Stimulated activated CD4-positive, alpha-beta T cell treated with anti-CD3 and anti-CD28 coated beads, Interleukin-12 subunit alpha, Interleukin-12 subunit beta, amount 100 ng/mL, for 24 hours (primary cell): Measurements from ENCODE around the gene ATXN1.

ENCODE experiments used
- DNase-seq, 2 experiments: peaks; one replicate each; pipeline ENCODE4 v3.0.0-alpha.2; 2020; ENCODE audit warnings: low read depth in 2 of 2

Gene ATXN1

DNA sequence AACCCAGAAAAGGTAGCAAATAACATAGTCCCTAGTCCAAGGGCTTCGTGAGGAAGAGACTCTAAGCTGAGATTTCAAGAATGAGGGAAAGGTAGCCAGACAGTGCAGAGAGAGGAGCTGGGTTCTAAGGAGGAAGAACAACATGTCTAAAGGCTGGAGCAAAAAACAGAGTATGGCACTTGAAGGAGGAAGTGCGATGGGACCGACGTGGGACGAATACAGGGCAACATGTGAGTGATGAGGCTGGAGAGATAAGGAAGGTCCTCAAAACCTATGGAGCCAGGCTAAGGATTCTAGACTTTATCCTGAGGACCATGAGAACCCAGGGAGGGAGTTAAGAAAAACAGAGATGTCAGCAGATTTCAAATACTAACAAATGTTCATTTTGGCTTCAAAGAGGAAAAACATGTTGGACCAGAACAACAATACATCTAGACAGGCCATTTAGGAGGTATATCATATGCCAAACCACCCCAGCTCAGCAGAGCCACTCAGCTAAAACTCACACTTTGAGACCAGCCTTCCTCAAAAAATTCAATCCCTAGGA lies 17.5 kb downstream of the ATXN1 start:
- DNase-seq, result no peak

DNA sequence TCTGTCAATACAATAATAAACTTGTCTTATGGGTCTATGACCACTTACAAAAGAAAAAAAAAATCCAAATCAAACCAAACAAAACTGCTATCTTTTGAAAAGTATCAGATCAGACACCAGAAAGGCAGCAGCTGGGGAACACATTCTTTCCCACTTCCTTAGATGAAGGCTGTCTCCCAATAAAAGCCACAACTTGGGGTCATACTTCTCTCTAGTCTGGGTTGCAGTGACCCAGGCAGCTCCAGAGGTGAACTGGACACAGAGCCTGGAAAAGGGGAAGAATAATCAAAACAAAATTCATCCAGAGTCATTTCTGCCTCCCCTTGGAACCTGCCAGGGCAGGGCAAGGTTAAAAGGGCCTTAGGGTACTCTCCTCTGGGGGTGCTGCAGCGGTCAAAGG lies 19.1 kb downstream of the ATXN1 start:
- DNase-seq, result no peak

DNA sequence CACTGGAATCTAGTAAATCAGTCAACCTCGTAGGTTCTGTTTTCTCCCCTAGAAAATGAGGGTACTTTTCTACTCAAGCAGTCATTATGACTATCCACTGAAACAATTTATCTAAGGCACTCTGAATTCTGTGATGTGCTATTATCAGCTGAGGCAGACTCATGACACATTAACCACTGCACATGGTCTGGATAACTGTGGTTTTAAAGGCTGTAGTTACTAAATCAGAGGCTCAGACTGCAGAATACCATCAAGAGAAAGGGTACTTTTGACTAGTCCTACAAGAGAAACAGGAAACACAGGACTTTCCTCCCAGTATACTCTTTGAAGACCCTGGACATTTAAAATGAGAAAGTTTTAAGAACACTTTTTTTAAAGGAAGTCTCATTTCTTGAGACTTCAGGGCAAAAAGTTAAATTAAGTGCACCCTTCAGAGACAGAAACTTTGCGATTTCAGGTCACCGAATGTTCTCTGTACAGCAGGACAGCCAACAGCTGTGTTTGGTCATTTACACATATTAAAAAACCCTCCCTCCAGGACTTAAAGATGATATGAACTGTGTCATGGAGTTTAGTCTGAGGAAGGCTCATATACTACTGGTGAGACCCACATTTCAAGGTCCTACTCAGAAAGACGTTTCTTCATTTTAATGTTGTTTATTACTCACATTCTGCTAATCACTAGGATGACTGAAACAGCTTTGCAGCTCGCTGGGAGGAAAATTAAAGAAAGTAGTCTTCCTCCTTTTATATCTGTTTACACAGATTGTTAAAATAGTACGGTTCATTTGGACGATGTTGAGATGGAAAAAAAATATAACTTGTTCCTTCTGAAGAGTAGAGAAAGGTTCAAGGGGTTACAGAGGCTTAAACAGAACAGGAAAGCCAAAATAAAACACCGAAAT lies 19.9 kb downstream of the ATXN1 start:
- no peak for DNase-seq

DNA sequence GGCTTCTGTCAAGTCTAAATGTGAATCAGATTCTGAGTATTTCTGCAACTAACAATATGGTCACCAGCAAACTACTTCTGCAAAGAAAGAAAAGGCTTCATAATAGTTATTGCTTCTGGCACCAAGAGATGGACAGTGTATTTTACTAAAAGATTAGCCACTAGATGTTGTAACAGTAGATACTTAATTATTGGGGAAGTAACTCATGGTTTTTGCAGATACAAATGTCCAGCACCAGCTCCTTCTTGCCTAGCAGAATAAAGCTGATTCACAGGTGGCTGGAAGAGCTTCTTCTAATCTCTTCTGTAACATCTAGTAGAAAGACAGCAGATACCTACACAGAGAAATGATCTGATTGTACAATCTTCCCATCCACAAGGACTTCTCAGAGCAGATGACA lies 21.2 kb downstream of the ATXN1 start:
- DNase-seq, result no peak

DNA sequence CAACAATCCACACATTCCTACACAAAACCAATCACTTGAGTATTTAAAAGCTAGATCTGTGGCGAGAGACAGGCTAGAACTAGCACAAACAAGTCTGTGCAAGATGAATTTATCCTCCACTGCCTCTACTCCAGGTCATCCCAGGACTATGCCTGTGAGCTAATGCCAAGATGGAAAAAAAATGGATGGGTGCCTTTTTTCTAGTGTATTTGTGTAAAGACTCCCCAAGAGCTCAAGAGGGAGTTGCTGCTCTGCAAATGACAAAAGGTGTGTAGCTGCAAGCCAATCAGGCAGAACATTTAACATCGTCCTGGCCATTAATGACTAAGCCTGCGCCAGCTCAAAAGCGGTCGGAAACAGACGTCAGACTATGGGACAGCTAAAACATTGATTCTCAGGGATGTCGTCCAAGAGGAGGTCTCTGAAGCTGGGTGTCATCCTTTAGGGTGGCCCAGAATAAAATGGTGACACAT lies 21.9 kb downstream of the ATXN1 start:
- DNase-seq, result no peak

DNA sequence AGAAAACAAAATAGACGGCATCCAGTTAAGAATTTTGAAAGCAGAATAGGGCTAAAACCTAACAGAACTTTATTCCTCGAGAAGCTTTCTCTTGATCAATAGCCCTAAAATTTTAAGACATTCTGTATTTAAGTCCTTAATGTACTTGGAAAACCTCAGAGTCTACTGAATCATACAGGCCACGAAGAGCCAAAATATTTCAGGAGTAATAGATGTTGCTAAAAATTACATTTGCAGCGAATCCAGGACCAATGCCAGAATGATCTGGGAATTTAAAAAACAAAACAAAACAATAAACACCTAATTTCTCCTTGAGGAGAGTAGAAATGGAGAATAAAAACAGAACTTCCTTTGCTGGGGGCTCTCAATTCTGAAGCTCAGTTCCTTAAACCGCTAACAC lies 23.3 kb downstream of the ATXN1 start:
- no peak for DNase-seq

DNA sequence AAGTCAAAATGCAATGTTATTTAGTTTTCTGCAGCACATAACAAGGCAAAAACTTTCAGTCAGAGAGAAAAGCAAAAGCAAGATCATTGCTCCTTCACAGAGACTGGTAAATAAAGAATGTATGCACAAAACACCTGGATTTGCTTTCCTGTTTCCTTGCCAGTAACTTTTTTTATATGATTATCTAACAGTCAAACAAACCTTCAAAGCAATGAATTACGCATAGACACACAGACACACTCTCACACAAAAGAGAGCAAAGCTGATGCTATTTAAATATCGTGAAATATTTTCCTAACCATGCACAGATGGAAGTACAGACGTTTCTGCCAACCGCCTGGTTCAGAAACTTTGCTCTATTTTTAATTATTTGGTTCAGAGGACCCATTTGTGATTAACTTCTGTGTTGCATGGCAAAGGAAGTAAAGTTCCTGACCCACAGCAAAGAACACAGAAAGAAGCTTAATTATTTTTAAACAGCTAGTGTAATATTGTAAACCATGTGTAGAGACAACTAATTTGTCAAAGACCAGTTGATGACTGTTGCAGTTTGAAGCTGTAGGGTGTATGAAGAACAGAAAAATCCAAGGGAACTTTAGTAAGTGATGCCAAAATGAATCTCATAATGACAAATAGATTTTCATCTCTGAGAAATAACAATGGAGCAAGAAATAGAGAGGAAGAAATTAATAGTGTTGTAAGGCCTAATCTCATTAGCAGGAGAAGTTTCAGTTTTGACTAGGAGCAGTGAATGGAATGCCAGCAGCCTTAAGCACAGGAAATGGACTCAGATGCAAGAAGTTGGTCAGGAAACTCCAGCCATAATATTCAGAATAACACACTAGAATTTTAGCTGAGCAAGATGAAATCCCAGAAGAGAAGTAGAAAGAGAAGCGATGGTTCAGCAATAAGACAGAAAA lies 24.1 kb downstream of the ATXN1 start:
- no peak for DNase-seq

DNA sequence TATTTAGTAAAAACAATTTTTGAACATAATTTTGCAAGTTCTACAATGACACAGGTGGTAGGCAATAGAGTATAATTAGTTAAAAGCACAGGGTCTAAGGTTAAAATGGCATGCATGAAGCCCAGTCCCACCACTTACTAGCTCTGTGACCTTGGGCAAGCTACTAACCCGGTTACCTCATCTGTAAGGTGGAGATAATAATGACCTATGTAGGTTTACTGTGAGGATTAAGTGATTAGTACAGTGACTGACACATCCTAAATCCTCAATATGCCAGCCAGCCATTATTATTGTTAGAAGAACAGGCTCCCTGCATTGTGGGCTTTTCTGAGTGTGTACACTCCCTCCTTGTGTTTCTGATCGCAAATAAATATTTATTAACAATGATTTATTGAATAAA lies 26.2 kb downstream of the ATXN1 start:
- no peak for DNase-seq

DNA sequence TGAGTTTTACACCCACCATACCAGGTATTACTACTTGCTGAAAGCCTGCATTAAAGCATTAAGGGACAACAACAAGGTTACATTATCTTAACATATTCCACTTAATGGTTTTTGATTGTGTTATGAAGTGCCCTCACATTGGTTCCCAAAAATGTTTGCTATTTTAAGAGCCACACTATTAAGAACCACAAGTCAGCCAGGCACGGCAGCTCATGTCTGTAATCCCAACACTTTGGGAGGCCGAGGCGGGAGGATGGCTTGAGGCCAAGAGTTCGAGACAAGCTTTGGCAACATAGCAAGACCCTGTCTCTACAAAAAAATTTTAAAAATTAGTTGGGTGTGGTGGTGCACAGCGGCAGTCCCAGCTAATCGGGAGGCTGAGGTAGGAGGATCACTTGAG lies 28.2 kb downstream of the ATXN1 start:
- no peak for DNase-seq

DNA sequence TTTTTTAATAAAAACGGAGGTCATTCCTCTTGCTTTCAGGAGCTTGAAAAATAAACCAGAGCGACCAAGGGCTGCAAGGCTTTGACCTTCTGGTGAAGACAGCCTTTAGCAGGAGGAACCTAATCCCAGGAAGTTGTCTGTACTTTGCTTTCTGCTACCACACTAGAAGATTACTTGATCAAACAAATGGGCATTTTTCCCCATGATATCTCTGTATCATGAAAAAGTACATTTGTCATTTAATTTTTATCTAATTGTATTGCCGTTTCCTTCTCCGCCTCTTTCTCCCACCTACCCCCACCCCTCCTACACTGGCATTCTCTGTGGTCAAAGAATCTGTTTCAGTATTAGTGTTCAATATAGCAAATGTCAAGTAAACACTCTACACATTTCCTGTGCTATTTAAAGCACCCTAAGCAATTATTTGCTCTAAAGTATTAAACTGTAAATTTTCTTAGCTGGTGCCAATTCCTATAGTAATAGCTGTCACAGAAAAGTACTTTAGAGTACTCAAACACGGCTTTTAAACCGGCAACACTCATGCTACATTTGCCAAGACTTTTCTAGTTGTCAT lies 29.7 kb downstream of the ATXN1 start:
- DNase-seq, result peak in 1 of 2 experiments; percentile 22

DNA sequence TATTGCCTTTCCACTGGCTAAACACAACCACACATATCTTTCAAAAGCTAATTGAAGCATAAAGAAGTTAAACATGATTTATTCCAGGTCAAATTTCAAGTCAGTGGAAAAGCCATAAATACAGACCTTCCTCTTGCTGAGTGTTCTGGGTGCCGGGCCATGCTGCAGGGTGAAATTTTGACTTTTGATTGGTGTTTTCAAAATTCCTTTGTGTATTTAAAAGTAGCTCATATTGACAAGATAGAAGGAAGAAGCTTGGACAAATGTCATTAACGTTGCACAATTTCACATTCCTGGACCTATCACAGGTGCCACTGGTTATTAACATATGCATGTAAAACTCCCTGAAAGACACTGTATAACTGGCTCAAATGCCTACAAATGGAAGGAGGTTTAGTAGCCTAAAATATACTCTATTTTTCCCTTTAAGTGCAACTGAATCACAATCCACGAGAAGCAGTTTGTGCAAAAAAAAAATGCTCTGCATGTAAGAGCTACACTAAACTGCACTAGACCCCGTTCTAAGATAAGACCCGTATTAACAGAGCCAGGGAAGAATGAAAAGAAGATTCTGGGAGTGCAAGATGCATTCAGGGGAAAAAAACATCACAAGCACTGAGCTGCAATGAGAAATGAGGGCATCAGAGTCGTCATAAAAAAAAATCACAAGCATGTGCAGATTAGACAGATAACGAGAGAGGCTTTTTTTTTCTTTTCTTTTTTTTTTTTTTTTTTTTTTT lies 30.4 kb downstream of the ATXN1 start:
- DNase-seq, result no peak

DNA sequence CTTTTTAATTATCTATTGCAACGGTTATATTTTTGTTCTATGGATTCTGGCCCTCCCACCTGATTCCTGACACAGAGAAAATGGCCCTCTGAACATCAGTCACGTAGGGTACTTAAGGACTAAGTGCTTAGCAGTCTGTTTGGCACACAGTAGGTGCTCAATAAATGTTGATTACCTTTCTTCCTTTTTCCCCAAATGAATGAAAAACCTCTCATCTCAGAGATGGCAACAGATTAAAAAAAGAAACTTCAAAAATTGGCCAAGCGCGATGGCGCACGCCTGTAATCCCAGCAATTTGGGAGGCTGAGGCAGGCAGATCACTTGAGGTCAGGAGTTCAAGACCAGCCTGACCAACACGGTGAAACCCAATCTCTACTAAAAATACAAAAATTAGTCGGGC lies 31.5 kb downstream of the ATXN1 start:
- no peak for DNase-seq

DNA sequence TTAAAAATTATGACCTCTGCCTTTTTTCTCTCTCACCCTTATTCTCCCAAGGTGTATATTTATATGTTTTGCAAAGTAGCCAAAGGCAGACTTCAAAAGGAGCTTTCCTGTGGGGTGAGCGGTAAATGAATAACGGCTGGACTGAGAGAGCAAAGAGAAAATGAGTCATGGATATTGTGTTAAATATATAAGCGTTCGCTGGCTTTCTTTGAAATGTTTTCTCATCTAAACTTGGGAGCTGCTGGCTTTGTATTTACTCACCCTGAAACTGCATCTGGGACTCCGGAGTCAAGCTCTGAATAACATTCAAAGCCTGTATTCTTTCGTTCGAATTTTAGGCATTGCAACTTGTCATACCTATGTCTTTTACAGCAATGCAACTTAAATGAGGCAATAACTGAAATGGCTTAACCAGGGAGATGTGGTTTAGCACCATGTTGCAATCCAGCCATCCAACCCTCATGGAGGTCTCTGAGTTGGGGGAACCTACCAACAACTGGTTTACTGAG lies 32.0 kb downstream of the ATXN1 start:
- DNase-seq, result no peak

DNA sequence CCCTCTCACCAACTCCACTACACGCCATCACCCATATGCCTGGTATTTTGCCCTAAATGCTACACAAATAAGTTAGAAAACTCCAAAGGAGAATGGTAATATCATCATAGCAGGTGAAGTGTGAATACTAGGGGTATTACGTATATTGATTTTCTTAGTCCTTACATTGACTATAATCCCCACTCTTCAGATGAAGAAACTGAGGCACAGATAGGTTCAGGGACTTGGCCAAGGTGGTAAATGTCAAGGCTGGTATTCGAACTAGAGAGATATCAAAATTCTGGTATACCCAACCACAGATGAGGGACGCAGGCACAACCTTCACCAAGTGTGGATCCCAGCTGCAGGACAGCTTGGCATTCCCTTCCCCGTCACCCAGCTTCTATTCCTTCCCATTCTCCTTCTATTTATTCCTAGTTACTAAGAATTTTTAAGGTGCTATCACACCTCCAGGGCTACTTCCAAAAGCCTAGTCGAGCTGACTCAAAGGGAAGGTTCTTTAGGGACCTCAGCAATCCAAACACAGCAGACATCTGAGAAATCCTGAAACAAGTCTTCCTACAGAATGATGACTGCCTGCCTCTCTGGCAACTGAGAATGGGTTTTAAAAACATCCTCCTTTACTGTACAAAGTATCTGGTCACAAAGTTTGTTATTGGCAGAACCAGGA lies 32.6 kb downstream of the ATXN1 start:
- DNase-seq, result no peak

DNA sequence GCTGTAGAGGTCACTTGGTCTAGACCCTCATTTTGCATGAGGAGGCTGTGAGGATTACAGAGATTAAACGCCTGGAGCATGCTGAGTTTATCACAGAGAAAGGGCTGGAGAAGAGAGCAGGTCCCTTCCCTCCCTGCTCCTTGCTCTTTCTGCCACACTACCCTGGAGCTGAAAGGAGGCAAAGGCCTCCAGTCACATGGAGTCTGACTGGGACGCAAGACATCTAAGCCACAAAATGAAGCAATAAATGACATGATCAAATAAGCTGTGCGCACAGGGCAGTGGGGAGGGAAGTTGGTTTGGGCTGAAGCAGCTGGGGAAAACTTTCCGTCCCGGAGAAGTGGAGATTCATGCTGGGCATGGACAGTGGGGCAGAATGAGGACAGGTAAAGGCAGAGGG lies 33.3 kb downstream of the ATXN1 start:
- no peak for DNase-seq

DNA sequence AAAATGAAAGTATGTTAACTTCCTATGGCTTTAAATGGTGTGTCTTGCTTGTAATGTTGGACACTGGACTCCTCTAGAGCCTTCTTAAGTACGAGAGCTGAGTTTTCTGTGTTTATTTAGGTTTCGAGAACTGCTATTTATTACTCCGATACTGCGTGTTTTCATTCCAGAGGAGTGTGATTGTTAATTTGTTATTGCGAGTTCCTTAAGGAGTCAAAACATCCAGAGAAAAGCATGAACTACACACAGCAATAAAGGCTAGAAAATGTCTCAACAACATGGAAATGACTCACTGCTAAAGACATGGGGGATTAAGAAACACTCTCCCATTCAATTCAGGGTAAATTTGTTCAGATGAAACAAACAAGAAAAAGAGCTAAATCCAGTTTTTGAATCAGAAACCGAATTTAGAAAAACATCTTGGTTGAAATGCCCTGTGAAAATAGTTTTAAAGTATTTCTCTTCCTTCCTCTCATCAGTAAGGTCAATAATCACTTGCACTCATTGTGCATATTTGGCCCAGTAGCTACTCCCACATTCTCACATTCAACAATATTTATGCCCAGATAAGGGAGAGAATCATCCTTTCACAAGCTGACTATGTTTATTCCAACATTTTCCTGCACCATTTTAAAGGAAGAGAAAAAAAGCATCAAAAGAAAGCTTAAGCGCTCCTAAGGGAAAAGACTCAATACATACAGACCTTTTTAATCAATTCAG lies 36.0 kb downstream of the ATXN1 start:
- no peak for DNase-seq

DNA sequence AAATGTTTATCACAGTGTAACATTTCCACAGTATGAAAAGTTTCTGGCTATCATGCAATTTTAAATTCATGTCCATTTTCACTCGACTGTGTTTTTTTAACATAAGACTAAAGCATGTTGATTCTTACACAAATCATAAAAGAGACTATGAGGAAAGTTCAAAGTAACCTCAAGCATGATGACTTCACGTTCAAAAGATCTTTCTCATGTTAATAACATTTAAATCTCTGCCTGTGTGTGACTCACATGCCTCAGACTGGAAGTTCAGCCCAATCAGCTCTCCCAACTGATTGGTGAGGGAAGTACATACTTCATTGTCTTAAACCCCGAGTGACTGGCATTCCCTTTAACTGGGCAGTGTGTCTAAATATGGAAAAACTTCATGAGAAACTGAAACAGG lies 37.4 kb downstream of the ATXN1 start:
- DNase-seq, result no peak

DNA sequence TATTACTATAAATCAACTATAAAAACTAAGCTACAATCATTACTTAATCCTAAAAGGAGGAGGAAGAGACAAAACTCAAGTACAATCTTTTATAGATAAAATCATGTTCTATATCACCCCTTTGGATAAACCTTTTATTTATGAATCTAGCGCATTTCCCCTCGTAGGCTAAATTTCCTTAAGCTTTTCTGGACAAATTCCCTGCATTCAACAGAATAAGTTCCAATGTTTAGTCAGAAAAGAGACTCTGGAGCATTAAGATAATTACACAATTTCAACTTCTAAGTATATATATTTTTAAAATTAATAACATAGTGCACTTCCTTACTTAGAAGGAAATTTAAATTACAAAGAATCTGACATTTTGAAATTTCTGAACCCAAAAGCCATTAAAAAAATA lies 37.9 kb downstream of the ATXN1 start:
- DNase-seq, result no peak

DNA sequence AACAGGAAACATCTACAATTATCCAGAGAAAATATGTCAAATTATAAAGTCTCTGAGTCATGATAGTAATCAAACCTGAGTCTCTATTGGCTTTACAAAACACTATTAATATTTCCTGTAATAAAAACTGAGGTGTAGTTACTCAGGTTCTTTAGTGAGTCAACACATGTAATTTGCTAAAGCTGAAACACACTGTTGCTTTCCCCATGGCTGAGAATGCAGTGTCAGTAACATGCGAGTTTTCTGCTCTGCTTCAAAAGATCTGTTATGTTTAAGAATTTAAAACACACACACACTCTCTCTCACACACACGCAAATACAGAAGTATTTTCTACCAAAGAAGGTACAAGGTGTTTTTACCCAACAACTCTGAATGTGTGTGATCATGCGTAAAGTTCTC lies 38.6 kb downstream of the ATXN1 start:
- no peak for DNase-seq

DNA sequence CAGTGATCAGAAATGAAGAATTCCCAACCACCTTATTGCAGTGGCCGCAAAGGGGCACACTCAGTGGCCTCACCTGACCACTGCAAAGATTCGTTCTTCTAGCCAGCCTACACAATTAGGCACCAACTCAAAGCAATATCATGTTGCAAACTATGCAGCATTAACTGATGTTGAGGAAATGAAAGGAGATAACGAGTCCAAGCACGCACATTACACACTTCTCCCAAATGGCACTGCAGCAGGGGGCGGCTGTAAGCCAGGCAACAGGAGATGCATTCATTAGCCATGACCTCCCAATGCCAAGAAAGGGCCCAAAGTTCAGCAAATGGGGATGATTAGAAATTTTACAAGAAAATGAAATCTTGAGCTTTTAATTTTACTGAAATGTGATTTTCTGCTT lies 39.3 kb downstream of the ATXN1 start:
- DNase-seq, result no peak
